H9 (cell line): ENCODE results near the gene SH2D3C. TPM values are rescaled to one million over a fixed set of nuclear protein-coding genes. Genes with fewer than 3 reads are reported as not detected.

Source experiments
- DNase-seq: peaks from one replicate; pipeline ENCODE4 v3.0.0-alpha.2; 2017
- H2AFZ ChIP-seq: one replicate; pipeline ENCODE4 v1.6.1; 2013; ENCODE audit warnings: mild to moderate bottlenecking, low read length, control low read depth, moderate library complexity
- H2AK5ac ChIP-seq: 2 replicates; pipeline ENCODE4 v1.6.1; 2013; ENCODE audit warnings: low read length, control low read depth, mixed read lengths; ENCODE audit not compliant: insufficient read length
- H2BK120ac ChIP-seq: one replicate; pipeline ENCODE4 v1.6.1; 2013; ENCODE audit warnings: low read depth, mild to moderate bottlenecking, low read length, control low read depth, inconsistent platforms; ENCODE audit not compliant: poor library complexity, severe bottlenecking
- H2BK12ac ChIP-seq: 2 replicates; pipeline ENCODE4 v1.6.1; 2013; ENCODE audit warnings: low read length, control low read depth, mixed read lengths, low read depth; ENCODE audit not compliant: insufficient read length
- H2BK15ac ChIP-seq: 2 replicates; pipeline ENCODE4 v1.6.1; 2013; ENCODE audit warnings: low read depth, low read length, control low read depth
- H2BK20ac ChIP-seq: one replicate; pipeline ENCODE4 v1.6.1; 2013; ENCODE audit warnings: low read depth, mild to moderate bottlenecking, low read length, control low read depth, inconsistent platforms; ENCODE audit not compliant: poor library complexity, severe bottlenecking
- H2BK5ac ChIP-seq: 2 replicates; pipeline ENCODE4 v1.6.1; 2013; ENCODE audit warnings: low read length, control low read depth, mixed read lengths; ENCODE audit not compliant: insufficient read length
- H3K14ac ChIP-seq: 2 replicates; pipeline ENCODE4 v1.6.1; 2013; ENCODE audit warnings: low read length, control low read depth; ENCODE audit not compliant: insufficient read depth
- H3K18ac ChIP-seq: 2 replicates; pipeline ENCODE4 v1.6.1; 2013; ENCODE audit warnings: low read depth, mild to moderate bottlenecking, mixed read lengths, low read length, control low read depth; ENCODE audit not compliant: insufficient read length
- H3K23ac ChIP-seq: 2 replicates; pipeline ENCODE4 v1.6.1; 2013; ENCODE audit warnings: low read length, control low read depth, mixed read lengths, low read depth; ENCODE audit not compliant: insufficient read length
- H3K23me2 ChIP-seq: 2 replicates; pipeline ENCODE4 v1.6.1; 2013; ENCODE audit warnings: low read depth, mild to moderate bottlenecking, mixed read lengths, low read length, control low read depth; ENCODE audit not compliant: insufficient read length, poor library complexity, severe bottlenecking
- H3K27ac ChIP-seq: 2 replicates; pipeline ENCODE4 v1.5.1; 2013; ENCODE audit warnings: low read length, control low read depth, mixed read lengths, low read depth; ENCODE audit not compliant: insufficient read length
- H3K27me3 ChIP-seq: 2 replicates; pipeline ENCODE4 v1.6.1; 2013; ENCODE audit warnings: low read length, control low read depth, inconsistent platforms; ENCODE audit not compliant: insufficient read depth
- H3K4ac ChIP-seq: 2 replicates; pipeline ENCODE4 v1.6.1; 2013; ENCODE audit warnings: low read depth, mild to moderate bottlenecking, control low read depth, inconsistent platforms, low read length, moderate library complexity
- H3K4me1 ChIP-seq: 2 replicates; pipeline ENCODE4 v1.6.1; 2013; ENCODE audit warnings: low read length, control low read depth, inconsistent platforms; ENCODE audit not compliant: insufficient read depth
- H3K4me2 ChIP-seq: 2 replicates; pipeline ENCODE4 v1.6.1; 2013; ENCODE audit warnings: low read length, control low read depth, mixed read lengths; ENCODE audit not compliant: insufficient read length, insufficient read depth
- H3K56ac ChIP-seq: 2 replicates; pipeline ENCODE4 v1.6.1; 2013; ENCODE audit warnings: low read depth, mild to moderate bottlenecking, mixed read lengths, low read length, control low read depth; ENCODE audit not compliant: insufficient read length
- H3K79me1 ChIP-seq: 2 replicates; pipeline ENCODE4 v1.6.1; 2013; ENCODE audit warnings: low read depth, mild to moderate bottlenecking, moderate library complexity, low read length, control low read depth, inconsistent platforms; ENCODE audit not compliant: insufficient read depth, poor library complexity, severe bottlenecking
- H3K79me2 ChIP-seq: 2 replicates; pipeline ENCODE4 v1.6.1; 2013; ENCODE audit warnings: low read length, control low read depth, inconsistent platforms; ENCODE audit not compliant: insufficient read depth
- H3K9ac ChIP-seq: 2 replicates; pipeline ENCODE4 v1.6.1; 2013; ENCODE audit warnings: low read length, control low read depth, mixed read lengths; ENCODE audit not compliant: insufficient read length; ENCODE audit errors: extremely low read depth
- H3K9me3 ChIP-seq: one replicate; pipeline ENCODE4 v1.6.1; 2013; ENCODE audit warnings: low read depth, low read length, inconsistent platforms; ENCODE audit not compliant: control insufficient read depth
- H3T11ph ChIP-seq: one replicate; pipeline ENCODE4 v1.6.1; 2013; ENCODE audit warnings: mild to moderate bottlenecking, low read length, control low read depth, inconsistent platforms
- H4K20me1 ChIP-seq: one replicate; pipeline ENCODE4 v1.6.1; 2013; ENCODE audit not compliant: control insufficient read depth, insufficient read length, insufficient read depth
- H4K5ac ChIP-seq: 2 replicates; pipeline ENCODE4 v1.6.1; 2013; ENCODE audit warnings: low read depth, mild to moderate bottlenecking, mixed read lengths, low read length, control low read depth; ENCODE audit not compliant: insufficient read length
- H4K8ac ChIP-seq: replicated peaks from 2 replicates; pipeline ENCODE4 v1.6.1; 2013; ENCODE audit warnings: low read length, control low read depth, mixed read lengths, low read depth; ENCODE audit not compliant: insufficient read length
- H4K91ac ChIP-seq: 2 replicates; pipeline ENCODE4 v1.6.1; 2013; ENCODE audit warnings: low read depth, mild to moderate bottlenecking, moderate library complexity, mixed read lengths, low read length, control low read depth; ENCODE audit not compliant: insufficient read length
- H3K27ac Mint-ChIP-seq, 3 experiments: 2 replicates in 2 of 3; 3 replicates in 1 of 3; pipeline ENCODE4 v1.8.0; 2020 to 2021; ENCODE audit warnings: mixed read lengths in 3 of 3, mild to moderate bottlenecking in 1 of 3, moderate library complexity in 1 of 3
- H3K27me3 Mint-ChIP-seq: 2 replicates; pipeline ENCODE4 v1.8.0; 2021; ENCODE audit warnings: low read depth, mild to moderate bottlenecking, moderate library complexity, mixed read lengths
- H3K36me3 Mint-ChIP-seq, 3 experiments: 2 replicates in 2 of 3; 3 replicates in 1 of 3; pipeline ENCODE4 v1.8.0; 2020 to 2021; ENCODE audit warnings: low read depth in 3 of 3, mixed read lengths in 3 of 3; ENCODE audit not compliant: insufficient read depth in 1 of 3
- H3K4me1 Mint-ChIP-seq, 2 experiments: 2 replicates each; pipeline ENCODE4 v1.8.0; 2020; ENCODE audit warnings: mixed read lengths in 2 of 2
- H3K4me3 Mint-ChIP-seq, 2 experiments: 2 replicates in 1 of 2; 3 replicates in 1 of 2; pipeline ENCODE4 v1.8.0; 2020 to 2021; ENCODE audit warnings: mild to moderate bottlenecking in 2 of 2, mixed read lengths in 2 of 2, moderate library complexity in 1 of 2
- H3K9me3 Mint-ChIP-seq, 2 experiments: 2 replicates in 1 of 2; 3 replicates in 1 of 2; pipeline ENCODE4 v1.8.0; 2020; ENCODE audit warnings: mild to moderate bottlenecking in 2 of 2, mixed read lengths in 2 of 2, moderate library complexity in 1 of 2
- CTCF ChIP-seq: fragments of 200-600 bp; sonication (generic); conservative IDR thresholded peaks from 3 replicates; pipeline ENCODE4 v1.8.0; 2021; ENCODE audit warnings: antibody characterized with exemption, mild to moderate bottlenecking
- WGBS: extraction: QIAGEN DNeasy Blood & Tissue Kit; methylation state at CpG from one replicate; pipeline ENCODE4 v1.1.7; 2013; ENCODE audit warnings: missing lambda C conversion rate, low lambda C conversion rate, mixed read lengths; ENCODE audit not compliant: insufficient read length; ENCODE audit errors: extremely low coverage; 5-methylcytosine and 5-hydroxymethylcytosine counted together
- total RNA-seq: library from RNA; stranded (reverse); gene quantifications from 2 replicates; pipeline ENCODE4 v1.2.1, GENCODE V29; 2021

SH2D3C gene
- total RNA-seq, 1 experiment from 2014 or later = 1.7 TPM

- Histone ChIP-seq H2AK5ac (no peak overlapping the region), H3K9me3 (no peaks in the 10 kb centered on the region), H2BK20ac (no peak overlapping the region), H2BK12ac (no peak overlapping the region), H3K56ac (no peak overlapping the region), H2BK120ac (no peak overlapping the region), H3K9ac (no peak overlapping the region), H3K4me2 (peak overlapping the region; percentile 64), H3K14ac (no peak overlapping the region), H3K27me3 (no peaks in the 10 kb centered on the region), H4K5ac (no peak overlapping the region), H3K23me2 (peaks cover 6% of the 10 kb centered on the region), H3T11ph (no peak overlapping the region), H4K8ac (no peak overlapping the region), H3K18ac (no peak overlapping the region), H3K4ac (no peak overlapping the region), H4K91ac (no peak overlapping the region), H3K79me2 (no peaks in the 10 kb centered on the region), H4K20me1 (no peaks in the 10 kb centered on the region), H2BK15ac (no peak overlapping the region), H3K23ac (no peak overlapping the region), H3K79me1 (no peaks in the 10 kb centered on the region), H2BK5ac (no peak overlapping the region), H3K27ac (no peak overlapping the region), H2AFZ (no peak overlapping the region), H3K4me1 (peaks cover 8% of the 10 kb centered on the region)
- Mint-ChIP-seq H3K4me3 (peak overlapping the region; percentile 74 to 87), H3K9me3 (no peaks in the 10 kb centered on the region; a peak in 1 of 5 replicates), H3K36me3 (no peaks in the 10 kb centered on the region), H3K27ac (no peak overlapping the region; a peak in 1 of 7 replicates), H3K4me1 (peaks cover 28 to 34% of the 10 kb centered on the region in 2 experiments), H3K27me3 (peaks cover 6% of the 10 kb centered on the region)
- no peak for DNase-seq
- no CpG with 5 or more reads among the region's 3 CpGs for WGBS
- TF ChIP-seq CTCF = no peak
Observed at GRCh38 chr9:127770583-127770904, 7.9 kb downstream of the SH2D3C start.
